PC-9 (cell line): Measurements from ENCODE around the gene EP400. TPM values are rescaled to one million over a fixed set of nuclear protein-coding genes. Genes with fewer than 3 reads are reported as not detected.

ENCODE experiments used
- BruUV-seq: library from RNA; stranded (reverse); fragments of 400-500 nt; replicated peaks from 2 replicates; lab custom pipeline; 2021; lab: Mats Ljungman, UMichigan
- CTCF ChIA-PET: fragments of 300-600 bp; sonication (Branson Sonifier 250); formaldehyde crosslinking; loops from one replicate; lab custom pipeline; 2022; ENCODE audit warnings: antibody characterized with exemption; lab: Charles Lee
- POLR2A ChIA-PET: fragments of 300-600 bp; sonication (Branson Sonifier 250); formaldehyde crosslinking; loops from one replicate; lab custom pipeline; 2022; ENCODE audit warnings: antibody characterized with exemption; ENCODE audit not compliant: unreplicated experiment; lab: Charles Lee
- DNase-seq, 2 experiments: peaks; one replicate each; pipeline versions ENCODE4 v3.0.0 to v3.0.0-alpha.2; 2015 to 2022; ENCODE audit warnings: mixed read lengths in 1 of 2
- H2AFZ ChIP-seq: fragments of 200-600 bp; sonication (generic); 2 replicates; pipeline ENCODE4 v1.8.1; 2017; ENCODE audit warnings: antibody characterized with exemption
- H3F3A ChIP-seq: fragments of 200-600 bp; sonication (generic); 2 replicates; pipeline ENCODE4 v1.8.1; 2017; ENCODE audit warnings: antibody characterized with exemption, mild to moderate bottlenecking, low read depth; ENCODE audit not compliant: insufficient read depth
- H3K27ac ChIP-seq: fragments of 200-600 bp; sonication (generic); 2 replicates; pipeline ENCODE4 v1.6.1; 2016; ENCODE audit warnings: mixed run types
- H3K27me3 ChIP-seq: fragments of 200-600 bp; sonication (generic); 2 replicates; pipeline ENCODE4 v1.6.1; 2016; ENCODE audit warnings: low read depth, mixed run types; ENCODE audit not compliant: insufficient read depth
- H3K36me3 ChIP-seq: fragments of 200-600 bp; sonication (generic); 2 replicates; pipeline ENCODE4 v1.6.1; 2016; ENCODE audit warnings: low read depth, mixed run types
- H3K4me1 ChIP-seq: fragments of 200-600 bp; sonication (generic); replicated peaks from 2 replicates; pipeline ENCODE4 v1.6.1; 2016; ENCODE audit warnings: mixed run types; ENCODE audit not compliant: insufficient read depth
- H3K4me2 ChIP-seq: fragments of 200-600 bp; sonication (generic); 2 replicates; pipeline ENCODE4 v1.6.1; 2017; ENCODE audit warnings: mixed run types
- H3K4me3 ChIP-seq: fragments of 200-600 bp; sonication (generic); 2 replicates; pipeline ENCODE4 v1.6.1; 2016; ENCODE audit warnings: mixed run types
- H3K79me2 ChIP-seq: fragments of 200-600 bp; sonication (generic); 2 replicates; pipeline ENCODE4 v1.6.1; 2017; ENCODE audit warnings: low read depth, mixed run types
- H3K9me2 ChIP-seq: fragments of 200-600 bp; sonication (generic); 2 replicates; pipeline ENCODE4 v1.8.1; 2017; ENCODE audit warnings: mild to moderate bottlenecking; ENCODE audit not compliant: insufficient read depth
- H3K9me3 ChIP-seq: fragments of 200-600 bp; sonication (generic); 2 replicates; pipeline ENCODE4 v1.8.1; 2016; ENCODE audit warnings: low read depth; ENCODE audit not compliant: insufficient read depth
- H4K20me1 ChIP-seq: fragments of 200-600 bp; sonication (generic); 2 replicates; pipeline ENCODE4 v1.8.1; 2017; ENCODE audit not compliant: insufficient read depth
- EZH2 ChIP-seq: fragments of 200-600 bp; sonication (generic); IDR thresholded peaks from 2 replicates; pipeline ENCODE4 v1.8.0; 2017; ENCODE audit warnings: antibody characterized with exemption, low read depth
- intact Hi-C: fragments of 100-400 bp; cut with micrococcal nuclease; formaldehyde crosslinking; loops from one replicate; pipeline ENCODE4 v1.10.0; 2022; ENCODE audit not compliant: unreplicated experiment
- total RNA-seq: library from RNA; stranded (reverse); gene quantifications from 2 replicates; pipeline ENCODE4 v1.2.3, GENCODE V29; 2021
- TF ChIP-seq, protein P1 (sequence below): fragments of 200-600 bp; sonication (generic); conservative IDR thresholded peaks from 2 replicates; pipeline ENCODE4 v1.6.1; 2017; ENCODE audit warnings: mixed run types, antibody characterized with exemption, mild to moderate bottlenecking, moderate library complexity

EP400 gene
- total RNA-seq, 1 experiment from 2014 or later, result 50.3 TPM

DNA sequence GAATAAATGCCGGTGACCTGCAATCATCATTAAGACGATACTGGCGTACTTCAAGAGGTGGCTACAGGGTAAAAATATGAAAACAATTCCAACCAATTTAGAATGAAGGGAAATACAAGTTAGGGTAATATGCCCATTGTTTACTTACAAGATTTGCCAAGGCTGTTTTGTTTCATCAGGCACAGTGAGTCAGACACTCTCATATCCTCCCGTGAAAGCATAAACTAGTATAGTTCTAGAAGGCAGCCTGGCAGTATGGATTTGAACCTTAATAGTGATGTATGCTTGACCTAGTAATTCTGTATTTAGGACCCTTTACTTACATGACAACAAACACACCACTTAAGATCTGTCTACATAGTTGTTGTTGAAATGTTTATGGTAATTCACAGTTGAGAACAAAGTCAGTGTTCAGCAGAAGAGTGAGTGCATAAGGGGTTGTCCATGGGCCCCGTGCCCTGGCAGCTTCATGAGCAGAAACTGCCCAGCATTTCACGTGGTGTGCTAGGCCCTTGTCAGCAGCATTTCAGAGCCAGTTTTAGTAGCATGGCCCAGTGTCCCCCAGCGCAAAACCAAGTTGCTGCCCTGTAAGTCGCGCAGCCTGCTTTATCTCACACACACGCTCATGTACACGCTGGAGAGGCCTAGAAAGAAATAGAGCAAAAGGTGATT lies 80.8 kb downstream of the EP400 start:
- Histone ChIP-seq H3K36me3 (peaks cover 59% of the 10 kb centered on the region), H3K4me1 (no peaks in the 10 kb centered on the region), H3K9me2 (no peaks in the 10 kb centered on the region), H3K9me3 (no peaks in the 10 kb centered on the region), H3K4me3 (no peak overlapping the region), H4K20me1 (peaks cover 16% of the 10 kb centered on the region; the same call in 1 of the 2 replicates), H3K79me2 (no peaks in the 10 kb centered on the region), H3K27me3 (no peaks in the 10 kb centered on the region), H3K4me2 (no peak overlapping the region), H3F3A (peaks cover 12% of the 10 kb centered on the region; the same call in 1 of the 2 replicates), H3K27ac (peak overlapping the region; percentile 26), H2AFZ (no peak overlapping the region)
- no TSS peak for BruUV-seq
- ChIA-PET POLR2A (no interaction called here), CTCF (no interaction called here)
- no peak for DNase-seq
- TF ChIP-seq, protein P1, sequence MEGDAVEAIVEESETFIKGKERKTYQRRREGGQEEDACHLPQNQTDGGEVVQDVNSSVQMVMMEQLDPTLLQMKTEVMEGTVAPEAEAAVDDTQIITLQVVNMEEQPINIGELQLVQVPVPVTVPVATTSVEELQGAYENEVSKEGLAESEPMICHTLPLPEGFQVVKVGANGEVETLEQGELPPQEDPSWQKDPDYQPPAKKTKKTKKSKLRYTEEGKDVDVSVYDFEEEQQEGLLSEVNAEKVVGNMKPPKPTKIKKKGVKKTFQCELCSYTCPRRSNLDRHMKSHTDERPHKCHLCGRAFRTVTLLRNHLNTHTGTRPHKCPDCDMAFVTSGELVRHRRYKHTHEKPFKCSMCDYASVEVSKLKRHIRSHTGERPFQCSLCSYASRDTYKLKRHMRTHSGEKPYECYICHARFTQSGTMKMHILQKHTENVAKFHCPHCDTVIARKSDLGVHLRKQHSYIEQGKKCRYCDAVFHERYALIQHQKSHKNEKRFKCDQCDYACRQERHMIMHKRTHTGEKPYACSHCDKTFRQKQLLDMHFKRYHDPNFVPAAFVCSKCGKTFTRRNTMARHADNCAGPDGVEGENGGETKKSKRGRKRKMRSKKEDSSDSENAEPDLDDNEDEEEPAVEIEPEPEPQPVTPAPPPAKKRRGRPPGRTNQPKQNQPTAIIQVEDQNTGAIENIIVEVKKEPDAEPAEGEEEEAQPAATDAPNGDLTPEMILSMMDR, result no peak
- no peak for TF ChIP-seq EZH2
- intact Hi-C loops, result no loop called here

- TF ChIP-seq EZH2, result no peak
- TF ChIP-seq, protein P1, result no peak
- Histone ChIP-seq H3K9me3 (no peaks in the 10 kb centered on the region), H3K4me1 (no peaks in the 10 kb centered on the region), H3K79me2 (no peaks in the 10 kb centered on the region), H4K20me1 (peaks cover 8% of the 10 kb centered on the region; the same call in 1 of the 2 replicates), H3K4me3 (no peak overlapping the region), H3K27ac (no peak overlapping the region), H2AFZ (no peak overlapping the region), H3K9me2 (no peaks in the 10 kb centered on the region), H3K27me3 (no peaks in the 10 kb centered on the region), H3K4me2 (no peak overlapping the region), H3F3A (peaks cover 20% of the 10 kb centered on the region; the same call in 1 of the 2 replicates), H3K36me3 (peaks cover 44% of the 10 kb centered on the region; the same call in 1 of the 2 replicates)
- POLR2A ChIA-PET, result no interaction called here
- DNase-seq, result no peak
- BruUV-seq, result no TSS peak
- intact Hi-C loops, result no loop called here
- CTCF ChIA-PET, result no interaction called here
Observed at GRCh38 chr12:132033627-132034026, 83.9 kb downstream of the EP400 start.

DNA sequence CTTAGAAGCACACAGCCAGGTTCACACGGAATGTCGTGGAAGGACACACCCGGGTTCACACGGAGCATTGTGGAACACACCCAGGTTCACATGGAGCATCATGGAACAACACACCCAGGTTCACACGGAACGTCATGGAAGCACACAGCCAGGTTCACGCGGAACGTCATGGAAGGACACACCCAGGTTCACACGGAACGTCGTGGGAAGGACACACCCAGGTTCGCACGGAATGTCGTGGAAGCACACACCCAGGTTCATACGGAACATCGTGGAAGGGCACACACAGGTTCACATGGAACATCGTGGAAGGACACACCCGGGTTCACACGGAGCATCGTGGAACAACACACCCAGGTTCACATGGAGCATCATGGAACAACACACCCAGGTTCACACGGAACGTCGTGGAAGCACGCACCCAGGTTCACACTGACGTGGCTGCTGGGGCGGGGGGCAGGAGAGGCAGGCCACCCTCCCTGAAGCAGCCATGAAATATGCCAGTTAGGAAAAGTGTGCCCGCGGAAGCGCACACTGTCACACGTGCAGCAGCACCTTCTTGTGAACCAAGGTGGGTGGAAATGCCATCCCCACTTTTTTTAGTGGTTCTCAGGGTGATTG lies 86.4 kb downstream of the EP400 start:
- no peak for DNase-seq
- no peaks in the 10 kb centered on the region for H3K4me1 ChIP-seq
- no peak overlapping the region for H2AFZ ChIP-seq
- H4K20me1 ChIP-seq, result peaks cover 14% of the 10 kb centered on the region; the same call in 1 of the 2 replicates
- no TSS peak for BruUV-seq
- no peak overlapping the region for H3K4me2 ChIP-seq
- intact Hi-C loops, result no loop called here
- H3K27ac ChIP-seq, result no peak overlapping the region
- POLR2A ChIA-PET, result no interaction called here
- TF ChIP-seq EZH2, result no peak
- no peaks in the 10 kb centered on the region for H3K9me3 ChIP-seq
- peaks cover 9% of the 10 kb centered on the region; the same call in 1 of the 2 replicates for H3F3A ChIP-seq
- no peak overlapping the region for H3K4me3 ChIP-seq
- no peaks in the 10 kb centered on the region for H3K27me3 ChIP-seq
- no peaks in the 10 kb centered on the region for H3K79me2 ChIP-seq
- CTCF ChIA-PET, result no interaction called here
- H3K9me2 ChIP-seq, result no peaks in the 10 kb centered on the region
- peaks cover 23% of the 10 kb centered on the region; the same call in 1 of the 2 replicates for H3K36me3 ChIP-seq
